WTC11 (cell line): Measurements from ENCODE around the gene COL4A1. TPM values are rescaled to one million over a fixed set of nuclear protein-coding genes. Genes with fewer than 3 reads are reported as not detected.

Experiments
- ATAC-seq: fragments of 200-7000 bp; cut with Tn5 transposase; 2 replicates; pipeline ENCODE4 v1.10.0; 2021; ENCODE audit warnings: mild to moderate bottlenecking, moderate library complexity
- CTCF ChIA-PET: fragments of 300-600 bp; sonication (Branson Sonifier 250); formaldehyde crosslinking; loops from one replicate; lab custom pipeline; 2021; ENCODE audit warnings: antibody characterized with exemption; lab: Charles Lee
- POLR2A ChIA-PET: fragments of 350-600 bp; sonication (Branson Sonifier 250); formaldehyde crosslinking; loops from one replicate; lab custom pipeline; 2021; ENCODE audit warnings: antibody characterized with exemption; lab: Charles Lee
- DNase-seq: peaks from one replicate; pipeline ENCODE4 v3.0.0; 2021; ENCODE audit warnings: low spot score
- H3K27ac Mint-ChIP-seq: 2 replicates; pipeline ENCODE4 v1.8.0; 2021; ENCODE audit warnings: mixed read lengths
- H3K27me3 Mint-ChIP-seq: 2 replicates; pipeline ENCODE4 v1.8.0; 2021; ENCODE audit warnings: low read depth, mild to moderate bottlenecking, moderate library complexity, mixed read lengths
- H3K36me3 Mint-ChIP-seq: 2 replicates; pipeline ENCODE4 v1.8.0; 2021; ENCODE audit warnings: mixed read lengths
- H3K4me1 Mint-ChIP-seq: 2 replicates; pipeline ENCODE4 v1.8.0; 2022; ENCODE audit warnings: mixed read lengths
- H3K4me3 Mint-ChIP-seq: 2 replicates; pipeline ENCODE4 v1.8.0; 2021; ENCODE audit warnings: mild to moderate bottlenecking, moderate library complexity, mixed read lengths
- H3K9me3 Mint-ChIP-seq: 2 replicates; pipeline ENCODE4 v1.8.0; 2021; ENCODE audit warnings: mixed read lengths
- CREM ChIP-seq: sonication (generic); formaldehyde crosslinking; IDR thresholded peaks from 2 replicates; pipeline ENCODE4 v1.8.1; 2022; ENCODE audit warnings: mild to moderate bottlenecking, missing genetic modification reagents, moderate library complexity
- FOXP1 ChIP-seq: sonication (generic); formaldehyde crosslinking; IDR thresholded peaks from 2 replicates; pipeline ENCODE4 v1.8.0; 2022; ENCODE audit warnings: missing genetic modification reagents, mild to moderate bottlenecking, moderate library complexity, borderline replicate concordance
- MYBL2 ChIP-seq: sonication (generic); formaldehyde crosslinking; IDR thresholded peaks from 2 replicates; pipeline ENCODE4 v1.8.1; 2023; ENCODE audit warnings: mild to moderate bottlenecking, moderate library complexity, missing genetic modification reagents
- NR1H2 ChIP-seq: sonication (generic); formaldehyde crosslinking; IDR thresholded peaks from 2 replicates; pipeline ENCODE4 v1.9.0; 2021; ENCODE audit warnings: mild to moderate bottlenecking, moderate library complexity, missing genetic modification reagents
- OVOL2 ChIP-seq: fragments of 250-450 bp; sonication (Bioruptor Pico); IDR thresholded peaks from 2 replicates; pipeline ENCODE4 v1.9.0; 2021; ENCODE audit warnings: mild to moderate bottlenecking, borderline replicate concordance
- RELA ChIP-seq: sonication (generic); formaldehyde crosslinking; IDR thresholded peaks from 2 replicates; pipeline ENCODE4 v1.8.1; 2022; ENCODE audit warnings: missing genetic modification reagents, mild to moderate bottlenecking, borderline replicate concordance
- SMAD3 ChIP-seq: sonication (generic); formaldehyde crosslinking; IDR thresholded peaks from 2 replicates; pipeline ENCODE4 v1.8.0; 2022; ENCODE audit warnings: missing genetic modification reagents, mild to moderate bottlenecking, borderline replicate concordance
- SP1 ChIP-seq: sonication (generic); formaldehyde crosslinking; conservative IDR thresholded peaks from 2 replicates; pipeline ENCODE4 v1.8.1; 2022; ENCODE audit warnings: missing genetic modification reagents
- ZNF219 ChIP-seq: sonication (generic); formaldehyde crosslinking; IDR thresholded peaks from 2 replicates; pipeline ENCODE4 v1.8.0; 2023; ENCODE audit warnings: missing genetic modification reagents, mild to moderate bottlenecking, borderline replicate concordance
- ZNF423 ChIP-seq: fragments of 250-450 bp; sonication (Bioruptor Pico); IDR thresholded peaks from 2 replicates; pipeline ENCODE4 v2.1.2; 2022; ENCODE audit warnings: mild to moderate bottlenecking, moderate library complexity
- ZNF532 ChIP-seq: fragments of 250-450 bp; sonication (Bioruptor Pico); IDR thresholded peaks from 2 replicates; pipeline ENCODE4 v1.9.0; 2021; ENCODE audit warnings: mild to moderate bottlenecking, borderline replicate concordance
- total RNA-seq: library from RNA; stranded (reverse); gene quantifications from 3 replicates; pipeline ENCODE4 v1.2.3, GENCODE V29; 2021
- TF ChIP-seq, protein P1 (sequence below): sonication (generic); formaldehyde crosslinking; IDR thresholded peaks from 2 replicates; pipeline ENCODE4 v1.8.1; 2023; ENCODE audit warnings: mild to moderate bottlenecking, missing genetic modification reagents, moderate library complexity
- TF ChIP-seq, protein P2 (sequence below): sonication (generic); formaldehyde crosslinking; IDR thresholded peaks from 2 replicates; pipeline ENCODE4 v1.8.1; 2022; ENCODE audit warnings: mild to moderate bottlenecking, moderate library complexity, missing genetic modification reagents
- TF ChIP-seq, protein P3 (sequence below): sonication (generic); formaldehyde crosslinking; IDR thresholded peaks from 2 replicates; pipeline ENCODE4 v1.8.1; 2023; ENCODE audit warnings: mild to moderate bottlenecking, missing genetic modification reagents, moderate library complexity
- TF ChIP-seq, protein P4 (sequence below): fragments of 250-450 bp; sonication (Bioruptor Pico); IDR thresholded peaks from 2 replicates; pipeline ENCODE4 v1.8.0; 2021; ENCODE audit warnings: mild to moderate bottlenecking
- TF ChIP-seq, protein P5 (sequence below): sonication (generic); formaldehyde crosslinking; IDR thresholded peaks from 2 replicates; pipeline ENCODE4 v1.8.0; 2022; ENCODE audit warnings: mild to moderate bottlenecking, missing genetic modification reagents

The COL4A1 gene
- total RNA-seq, 1 experiment from 2014 or later: 89.6 TPM

DNA sequence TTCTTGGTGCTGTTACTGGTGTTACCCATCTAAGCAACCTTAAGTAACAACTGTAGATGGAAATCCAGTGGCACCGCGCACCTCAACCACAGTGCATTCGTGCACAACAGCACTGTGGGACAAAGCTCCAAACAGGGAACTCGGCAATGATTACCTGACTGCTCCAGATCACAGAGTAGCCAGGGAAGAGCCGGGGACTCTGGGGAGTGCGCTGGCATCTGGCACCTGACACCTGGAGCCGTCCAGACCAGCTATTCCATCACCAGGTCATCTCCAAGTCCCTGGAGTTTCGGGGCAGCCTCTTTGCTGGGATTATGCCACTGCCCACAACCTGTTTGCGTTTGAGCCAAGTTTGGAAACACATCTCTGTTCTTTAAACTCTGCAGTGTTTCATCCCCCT, 62.0 kb downstream of the COL4A1 start:
- CTCF ChIA-PET: interaction anchor here (1.0 to 1.3 kb wide), 2 partner anchors 79 to 211 kb away, joined by 3 read pairs; no protein-coding TSS in a partner anchor
- no peaks in the 10 kb centered on the region for H3K9me3 Mint-ChIP-seq
- ATAC-seq (no peak), DNase-seq (no peak)
- H3K4me1 Mint-ChIP-seq: peaks cover 28% of the 10 kb centered on the region
- TF ChIP-seq ZNF532 (CRISPR knock-in tag) (no peak), FOXP1 (CRISPR knock-in tag) (no peak), SMAD3 (CRISPR knock-in tag) (no peak), NR1H2 (CRISPR knock-in tag) (no peak), MYBL2 (CRISPR knock-in tag) (no peak), ZNF219 (no peak), OVOL2 (CRISPR knock-in tag) (no peak), RELA (CRISPR knock-in tag) (no peak), CREM (CRISPR knock-in tag) (no peak), SP1 (no peak), ZNF423 (CRISPR knock-in tag) (no peak)
- TF ChIP-seq, protein P1, sequence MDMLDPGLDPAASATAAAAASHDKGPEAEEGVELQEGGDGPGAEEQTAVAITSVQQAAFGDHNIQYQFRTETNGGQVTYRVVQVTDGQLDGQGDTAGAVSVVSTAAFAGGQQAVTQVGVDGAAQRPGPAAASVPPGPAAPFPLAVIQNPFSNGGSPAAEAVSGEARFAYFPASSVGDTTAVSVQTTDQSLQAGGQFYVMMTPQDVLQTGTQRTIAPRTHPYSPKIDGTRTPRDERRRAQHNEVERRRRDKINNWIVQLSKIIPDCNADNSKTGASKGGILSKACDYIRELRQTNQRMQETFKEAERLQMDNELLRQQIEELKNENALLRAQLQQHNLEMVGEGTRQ (CRISPR knock-in tag): no peak
- TF ChIP-seq, protein P2, sequence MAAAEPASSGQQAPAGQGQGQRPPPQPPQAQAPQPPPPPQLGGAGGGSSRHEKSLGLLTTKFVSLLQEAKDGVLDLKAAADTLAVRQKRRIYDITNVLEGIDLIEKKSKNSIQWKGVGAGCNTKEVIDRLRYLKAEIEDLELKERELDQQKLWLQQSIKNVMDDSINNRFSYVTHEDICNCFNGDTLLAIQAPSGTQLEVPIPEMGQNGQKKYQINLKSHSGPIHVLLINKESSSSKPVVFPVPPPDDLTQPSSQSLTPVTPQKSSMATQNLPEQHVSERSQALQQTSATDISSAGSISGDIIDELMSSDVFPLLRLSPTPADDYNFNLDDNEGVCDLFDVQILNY (CRISPR knock-in tag): no peak
- TF ChIP-seq, protein P3, sequence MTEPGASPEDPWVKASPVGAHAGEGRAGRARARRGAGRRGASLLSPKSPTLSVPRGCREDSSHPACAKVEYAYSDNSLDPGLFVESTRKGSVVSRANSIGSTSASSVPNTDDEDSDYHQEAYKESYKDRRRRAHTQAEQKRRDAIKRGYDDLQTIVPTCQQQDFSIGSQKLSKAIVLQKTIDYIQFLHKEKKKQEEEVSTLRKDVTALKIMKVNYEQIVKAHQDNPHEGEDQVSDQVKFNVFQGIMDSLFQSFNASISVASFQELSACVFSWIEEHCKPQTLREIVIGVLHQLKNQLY (CRISPR knock-in tag): no peak
- TF ChIP-seq, protein P4, sequence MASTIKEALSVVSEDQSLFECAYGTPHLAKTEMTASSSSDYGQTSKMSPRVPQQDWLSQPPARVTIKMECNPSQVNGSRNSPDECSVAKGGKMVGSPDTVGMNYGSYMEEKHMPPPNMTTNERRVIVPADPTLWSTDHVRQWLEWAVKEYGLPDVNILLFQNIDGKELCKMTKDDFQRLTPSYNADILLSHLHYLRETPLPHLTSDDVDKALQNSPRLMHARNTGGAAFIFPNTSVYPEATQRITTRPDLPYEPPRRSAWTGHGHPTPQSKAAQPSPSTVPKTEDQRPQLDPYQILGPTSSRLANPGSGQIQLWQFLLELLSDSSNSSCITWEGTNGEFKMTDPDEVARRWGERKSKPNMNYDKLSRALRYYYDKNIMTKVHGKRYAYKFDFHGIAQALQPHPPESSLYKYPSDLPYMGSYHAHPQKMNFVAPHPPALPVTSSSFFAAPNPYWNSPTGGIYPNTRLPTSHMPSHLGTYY (CRISPR knock-in tag): no peak
- TF ChIP-seq, protein P5, sequence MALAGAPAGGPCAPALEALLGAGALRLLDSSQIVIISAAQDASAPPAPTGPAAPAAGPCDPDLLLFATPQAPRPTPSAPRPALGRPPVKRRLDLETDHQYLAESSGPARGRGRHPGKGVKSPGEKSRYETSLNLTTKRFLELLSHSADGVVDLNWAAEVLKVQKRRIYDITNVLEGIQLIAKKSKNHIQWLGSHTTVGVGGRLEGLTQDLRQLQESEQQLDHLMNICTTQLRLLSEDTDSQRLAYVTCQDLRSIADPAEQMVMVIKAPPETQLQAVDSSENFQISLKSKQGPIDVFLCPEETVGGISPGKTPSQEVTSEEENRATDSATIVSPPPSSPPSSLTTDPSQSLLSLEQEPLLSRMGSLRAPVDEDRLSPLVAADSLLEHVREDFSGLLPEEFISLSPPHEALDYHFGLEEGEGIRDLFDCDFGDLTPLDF (CRISPR knock-in tag): no peak
- no peak overlapping the region for H3K4me3 Mint-ChIP-seq
- POLR2A ChIA-PET: no interaction called here
- H3K36me3 Mint-ChIP-seq: no peaks in the 10 kb centered on the region
- H3K27me3 Mint-ChIP-seq: no peaks in the 10 kb centered on the region
- H3K27ac Mint-ChIP-seq: no peak overlapping the region
